GM19035 (cell line): ENCODE measurements around the gene PTPRJ.

Source experiments
- ATAC-seq: cut with Tn5 transposase; IDR thresholded peaks from one replicate; pipeline ENCODE4 v1.9.1; 2021; ENCODE audit not compliant: unreplicated experiment

The PTPRJ gene

GRCh38 chr11:48034926-48035871, 54.8 kb downstream of the PTPRJ start:
- ATAC-seq: no peak

- ATAC-seq: no peak
These were observed 55.7 kb downstream of the PTPRJ start for GRCh38 chr11:48036011-48036410.

DNA sequence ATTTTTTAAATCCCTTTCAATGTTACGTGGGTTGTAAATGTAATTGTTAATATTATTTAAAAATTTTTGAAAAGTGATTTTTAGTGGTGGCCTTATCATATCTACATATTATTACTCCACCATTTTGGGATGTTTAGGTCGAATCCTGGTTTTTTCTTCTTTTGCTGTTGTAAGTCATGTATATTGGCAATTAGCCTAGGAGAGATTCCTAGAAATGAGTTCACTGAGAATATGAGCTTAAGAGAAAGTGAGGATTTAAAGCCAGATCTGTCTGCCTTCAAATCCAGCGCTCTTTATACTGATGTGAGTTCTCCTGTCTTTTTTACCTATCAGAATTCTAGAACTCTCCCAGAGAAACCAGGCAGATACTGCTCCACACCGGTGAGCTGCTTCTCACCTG, 56.1 kb downstream of the PTPRJ start:
- ATAC-seq: no peak

DNA sequence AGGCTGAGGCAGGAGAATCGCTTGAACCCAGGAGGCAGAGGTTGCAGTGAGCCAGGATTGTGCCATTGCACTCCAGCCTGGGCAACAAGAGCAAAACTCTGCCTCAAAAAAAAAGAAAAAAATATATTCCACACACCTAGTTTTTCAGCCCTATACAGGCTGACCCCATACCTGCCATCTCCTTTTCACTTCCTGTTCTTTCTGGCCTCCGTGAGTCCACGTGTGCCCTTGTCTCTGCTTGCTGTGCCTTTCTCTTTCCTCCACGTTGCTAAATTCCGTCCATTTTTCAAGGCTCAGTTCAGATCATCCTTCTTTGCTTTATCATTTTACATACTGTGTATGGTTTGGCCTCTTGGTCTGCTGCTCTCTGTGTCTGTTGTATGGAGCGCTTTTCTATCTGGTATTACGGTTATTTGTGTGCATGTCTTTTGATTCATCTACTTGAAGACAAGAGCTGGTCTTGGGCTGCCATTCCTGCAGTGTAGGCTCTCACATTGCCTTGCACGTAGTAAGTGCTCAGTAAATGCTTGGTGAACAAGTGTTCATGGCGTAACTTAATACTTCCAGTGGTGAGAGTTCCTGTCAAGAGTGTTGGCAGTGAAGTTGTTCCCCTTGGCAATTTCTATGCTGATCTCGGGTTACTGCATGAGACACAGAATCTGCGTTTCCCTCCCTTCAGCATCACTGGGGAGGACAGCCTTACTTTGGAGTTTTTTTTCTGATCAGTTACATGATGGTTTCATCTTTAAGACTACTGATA, 57.5 kb downstream of the PTPRJ start:
- ATAC-seq: no peak

- ATAC-seq: no peak
These were observed 60.6 kb downstream of the PTPRJ start for GRCh38 chr11:48040830-48041444.

GRCh38 chr11:48041877-48042695, 61.7 kb downstream of the PTPRJ start:
- no peak for ATAC-seq

GRCh38 chr11:48043111-48043990, 63.0 kb downstream of the PTPRJ start:
- no peak for ATAC-seq

DNA sequence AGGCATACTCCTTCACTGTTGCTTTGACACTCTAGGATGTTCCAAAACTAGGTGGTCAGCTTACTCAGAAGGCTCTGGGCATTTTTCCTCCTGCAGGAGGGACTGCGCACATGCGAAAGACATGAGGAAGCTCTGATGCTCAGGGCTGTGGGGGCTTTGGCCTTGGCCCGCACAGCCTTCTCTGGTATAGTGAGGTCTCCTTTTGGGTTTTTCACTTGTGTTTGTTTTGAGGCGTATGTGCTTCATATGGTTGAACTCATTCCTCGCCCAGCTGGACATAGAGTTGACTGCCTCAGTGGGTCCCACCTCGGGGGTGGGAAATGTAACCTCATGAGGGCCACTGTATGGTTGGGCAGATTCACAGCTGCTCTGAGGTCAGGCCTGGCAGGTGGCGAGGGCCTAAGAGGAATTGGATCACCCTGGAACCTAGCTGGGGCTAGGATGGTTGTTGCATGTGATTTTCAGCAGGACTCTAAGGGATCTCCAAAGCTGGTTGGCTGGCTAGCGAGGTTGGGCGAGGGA, 63.7 kb downstream of the PTPRJ start:
- no peak for ATAC-seq

- ATAC-seq: no peak
These were observed 64.2 kb downstream of the PTPRJ start for GRCh38 chr11:48044577-48044976.

- ATAC-seq: no peak
These were observed 65.2 kb downstream of the PTPRJ start for GRCh38 chr11:48045536-48045935.

DNA sequence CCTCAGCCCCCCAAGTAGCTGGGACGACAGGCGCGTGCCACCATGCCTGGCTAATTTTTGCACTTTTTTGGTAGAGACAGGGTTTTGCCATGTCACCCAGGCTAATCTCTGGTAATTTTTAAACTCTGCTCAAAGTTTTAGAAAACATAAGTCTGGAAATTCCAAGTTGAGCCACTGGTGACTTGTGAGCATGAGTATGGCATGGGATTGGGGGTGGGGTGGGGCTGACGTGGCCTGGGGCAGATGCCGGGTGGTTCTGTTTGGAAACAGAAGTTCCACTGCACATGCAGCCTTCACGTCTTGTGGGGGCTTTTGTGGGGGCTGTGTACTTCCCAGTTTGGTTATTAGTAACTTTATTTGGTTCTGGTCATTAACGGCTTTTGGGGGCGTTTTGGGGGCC, 67.3 kb downstream of the PTPRJ start:
- ATAC-seq: no peak

GRCh38 chr11:48049036-48049435, 68.7 kb downstream of the PTPRJ start:
- ATAC-seq: no peak

DNA sequence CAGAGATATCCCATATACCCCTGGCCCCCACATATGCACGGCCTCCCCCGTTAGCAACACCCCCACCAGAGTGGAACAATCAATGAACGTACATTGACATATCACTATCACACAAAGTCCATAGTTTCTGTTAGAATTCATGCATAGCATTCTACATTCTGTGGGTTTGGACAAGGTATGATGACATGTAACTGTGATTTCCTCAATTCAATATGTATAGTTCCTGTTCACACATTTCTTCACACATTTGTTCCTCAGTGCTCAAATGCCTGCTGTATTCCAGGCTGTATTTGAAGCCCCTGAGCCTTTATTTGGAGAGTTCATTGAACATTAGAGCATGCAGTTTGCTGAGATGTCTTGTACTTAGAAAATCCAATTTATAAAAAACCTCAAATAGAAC, 69.9 kb downstream of the PTPRJ start:
- no peak for ATAC-seq

GRCh38 chr11:48051217-48051830, 71.0 kb downstream of the PTPRJ start:
- ATAC-seq: no peak

DNA sequence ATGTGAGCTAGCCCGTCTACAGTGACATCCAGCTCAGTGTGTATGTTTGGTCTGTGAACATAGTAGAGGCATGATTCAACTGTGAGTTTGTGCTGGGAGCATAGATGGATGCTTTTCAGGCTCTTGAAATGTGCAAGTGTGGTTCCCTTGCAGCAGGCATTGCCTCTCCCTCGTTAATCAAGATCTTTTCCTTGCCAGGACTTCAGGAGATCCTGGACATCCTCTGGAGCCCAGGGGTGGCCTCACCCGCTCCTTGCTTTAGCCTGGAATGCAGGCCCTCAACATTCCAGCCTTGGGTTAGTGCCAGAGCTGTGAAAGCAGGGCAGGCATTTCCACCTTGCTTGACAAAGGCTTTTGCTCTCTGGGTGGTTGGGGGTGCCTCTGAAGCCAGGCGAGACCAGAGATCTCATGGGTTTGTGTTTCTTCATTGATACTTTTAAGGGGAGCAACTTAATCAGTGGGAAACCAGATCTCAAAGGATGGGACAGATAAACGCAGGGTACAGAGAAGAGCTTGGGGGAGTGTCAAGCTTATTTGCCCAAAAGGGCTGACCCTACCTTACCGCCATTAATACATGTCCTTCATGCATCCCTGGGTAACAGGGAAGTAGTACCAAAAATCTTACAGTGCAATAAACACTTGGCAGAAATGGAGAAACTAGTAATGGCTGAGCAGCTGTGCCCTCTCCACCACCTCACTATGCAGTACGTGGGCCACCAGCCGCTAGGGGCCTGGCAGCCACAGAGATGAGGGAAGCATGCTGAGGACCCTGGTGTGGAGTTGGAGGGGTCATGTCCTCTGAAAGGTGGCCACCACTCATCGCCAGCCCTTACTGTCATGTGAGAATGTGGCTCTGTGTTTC, 72.1 kb downstream of the PTPRJ start:
- ATAC-seq: no peak

DNA sequence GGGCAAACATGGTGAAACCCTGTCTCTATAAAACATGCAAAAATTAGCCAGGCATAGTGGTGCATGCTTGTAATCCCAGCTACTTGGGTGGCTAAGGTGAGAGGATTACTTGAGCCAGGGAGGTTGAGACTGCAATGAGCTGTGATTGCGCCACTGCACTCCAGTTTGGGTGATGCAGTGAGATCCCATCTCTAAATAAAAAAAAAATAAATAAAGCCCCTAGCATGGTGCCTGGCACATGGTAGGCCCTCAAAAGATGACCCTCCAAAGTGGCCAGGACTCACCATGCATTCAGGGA, 74.6 kb downstream of the PTPRJ start:
- no peak for ATAC-seq

GRCh38 chr11:48055292-48056132, 75.2 kb downstream of the PTPRJ start:
- ATAC-seq: no peak
